Measurements from ENCODE around the gene TMEM150B. TPM values are rescaled to one million over a fixed set of nuclear protein-coding genes. Genes with fewer than 3 reads are reported as not detected.

Gene TMEM150B
- total RNA-seq, 1 experiment from 2014 or later: not detected

DNA sequence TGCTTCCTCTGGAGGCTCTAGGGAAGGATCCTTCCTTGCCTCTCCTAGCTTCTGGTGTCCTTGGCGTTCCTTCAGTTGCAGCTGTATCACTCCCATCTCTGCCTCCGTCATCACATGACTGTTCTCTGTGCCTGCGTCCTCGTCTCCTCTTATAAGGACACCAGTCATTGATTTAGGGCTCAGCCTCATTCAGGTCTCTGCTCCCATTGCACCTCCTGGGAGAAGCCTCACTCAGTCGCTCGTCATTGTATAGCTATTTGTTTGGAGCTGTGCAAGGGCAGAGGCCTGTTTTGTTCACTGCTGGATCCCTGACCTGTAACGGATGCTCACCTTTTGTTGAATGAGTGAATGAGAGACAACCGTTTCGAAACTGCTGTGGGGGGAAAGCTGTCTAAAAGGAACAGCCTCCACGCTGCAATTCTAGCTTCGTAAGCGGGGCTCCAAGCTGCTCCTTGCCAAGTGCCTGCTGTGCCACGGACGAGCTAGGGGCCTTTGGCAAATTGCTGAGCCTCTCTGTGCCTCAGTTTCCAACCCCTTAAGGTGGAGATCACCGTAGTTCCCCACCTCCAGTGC lies 24.2 kb downstream of the TMEM150B start:
- no peak overlapping the region for H3K27ac ChIP-seq (ENCODE audit: low read depth, low read length)
- intact Hi-C loops (cut with micrococcal nuclease): loop anchor here (5.0 kb wide), 1 partner anchor 81 kb away; the partner anchor contains the start of gene TMEM238
- no TSS peak for BruUV-seq (replicated peaks)
- DNase-seq (ENCODE audit: low read depth, low spot score) (no peak), ATAC-seq (no peak)
- no peaks in the 10 kb centered on the region for H3K27me3 ChIP-seq (ENCODE audit: insufficient read depth, low read length)
- RAD21 ChIA-PET (ENCODE audit: low non-redundant PET in 1 of 2, low total read pairs in 2 of 2, uncharacterized antibody in 2 of 2, unreplicated experiment in 2 of 2): interaction anchor here (0.6 kb wide), 2 partner anchors 61 to 134 kb away, joined by 4 to 7 read pairs; no protein-coding TSS in a partner anchor
- H3K36me3 ChIP-seq (ENCODE audit: control insufficient read depth in 1 of 2, insufficient read depth in 2 of 2, low read length in 2 of 2): peaks cover 8 to 11% of the 10 kb centered on the region in 2 experiments; a peak in 2 of 4 replicates
- no peaks in the 10 kb centered on the region for H3K9me2 ChIP-seq (ENCODE audit: insufficient read depth)
- H3K79me2 ChIP-seq (ENCODE audit: insufficient read depth, low read length): no peaks in the 10 kb centered on the region
- CTCF ChIA-PET: interaction anchor here (0.6 to 2.7 kb wide), 14 partner anchors 9 to 176 kb away, joined by 3 to 15 read pairs (median 6); partner anchors contain the start of genes BRSK1, HSPBP1, KMT5C and TMEM238
- POLR2A ChIA-PET: interaction anchor here (2.0 kb wide), 1 partner anchor 83 kb away, joined by 8 read pairs; the partner anchor contains the start of gene TMEM238
- H3K4me2 ChIP-seq (ENCODE audit: low read length): no peak overlapping the region
- H3K9me3 ChIP-seq (ENCODE audit: control insufficient read depth in 1 of 2, insufficient read depth in 1 of 2, low read depth in 1 of 2, low read length in 2 of 2): no peaks in the 10 kb centered on the region
- H2AFZ ChIP-seq (ENCODE audit: low read depth, low read length, poor library complexity, severe bottlenecking): no peak overlapping the region
- no peak overlapping the region for H3K4me3 ChIP-seq (replicated peaks in 1 of 2; ENCODE audit: low read depth in 1 of 2, low read length in 2 of 2)
- H3K4me1 ChIP-seq (ENCODE audit: control insufficient read depth in 1 of 2, insufficient read depth in 2 of 2, low read length in 2 of 2): peaks cover 0 to 7% of the 10 kb centered on the region in 2 experiments; a peak in 1 of 4 replicates
- no peaks in the 10 kb centered on the region for H4K20me1 ChIP-seq (ENCODE audit: insufficient read depth)
- H3K9ac ChIP-seq (ENCODE audit: low read length): no peak overlapping the region
- no peak for TF ChIP-seq ELF1 (IDR thresholded peaks at IDR 0.05; ENCODE audit: borderline replicate concordance, low read depth)
- no peak for TF ChIP-seq YY1 (IDR thresholded peaks at IDR 0.05; ENCODE audit: extremely low read depth, insufficient replicate concordance, low read depth, low read length)
- TF ChIP-seq EGR1 (IDR thresholded peaks at IDR 0.05; ENCODE audit: low read depth): no peak
- TF ChIP-seq CEBPB (IDR thresholded peaks at IDR 0.05; ENCODE audit: low read depth): no peak
- TF ChIP-seq SIN3A (IDR thresholded peaks at IDR 0.05; ENCODE audit: low read depth): no peak
- no peak for TF ChIP-seq EZH2phosphoT487 (IDR thresholded peaks at IDR 0.05; ENCODE audit: borderline replicate concordance)
- TF ChIP-seq ZFX (IDR thresholded peaks at IDR 0.05): no peak
- no peak for TF ChIP-seq RAD21 (IDR thresholded peaks at IDR 0.05; ENCODE audit: low read depth)
- TF ChIP-seq, protein P1, sequence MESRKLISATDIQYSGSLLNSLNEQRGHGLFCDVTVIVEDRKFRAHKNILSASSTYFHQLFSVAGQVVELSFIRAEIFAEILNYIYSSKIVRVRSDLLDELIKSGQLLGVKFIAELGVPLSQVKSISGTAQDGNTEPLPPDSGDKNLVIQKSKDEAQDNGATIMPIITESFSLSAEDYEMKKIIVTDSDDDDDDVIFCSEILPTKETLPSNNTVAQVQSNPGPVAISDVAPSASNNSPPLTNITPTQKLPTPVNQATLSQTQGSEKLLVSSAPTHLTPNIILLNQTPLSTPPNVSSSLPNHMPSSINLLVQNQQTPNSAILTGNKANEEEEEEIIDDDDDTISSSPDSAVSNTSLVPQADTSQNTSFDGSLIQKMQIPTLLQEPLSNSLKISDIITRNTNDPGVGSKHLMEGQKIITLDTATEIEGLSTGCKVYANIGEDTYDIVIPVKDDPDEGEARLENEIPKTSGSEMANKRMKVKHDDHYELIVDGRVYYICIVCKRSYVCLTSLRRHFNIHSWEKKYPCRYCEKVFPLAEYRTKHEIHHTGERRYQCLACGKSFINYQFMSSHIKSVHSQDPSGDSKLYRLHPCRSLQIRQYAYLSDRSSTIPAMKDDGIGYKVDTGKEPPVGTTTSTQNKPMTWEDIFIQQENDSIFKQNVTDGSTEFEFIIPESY (IDR thresholded peaks at IDR 0.05; ENCODE audit: extremely low read depth, insufficient replicate concordance, low read length): no peak
- no peak for TF ChIP-seq CBX3 (IDR thresholded peaks at IDR 0.05; ENCODE audit: low read depth)
- TF ChIP-seq, protein P2, sequence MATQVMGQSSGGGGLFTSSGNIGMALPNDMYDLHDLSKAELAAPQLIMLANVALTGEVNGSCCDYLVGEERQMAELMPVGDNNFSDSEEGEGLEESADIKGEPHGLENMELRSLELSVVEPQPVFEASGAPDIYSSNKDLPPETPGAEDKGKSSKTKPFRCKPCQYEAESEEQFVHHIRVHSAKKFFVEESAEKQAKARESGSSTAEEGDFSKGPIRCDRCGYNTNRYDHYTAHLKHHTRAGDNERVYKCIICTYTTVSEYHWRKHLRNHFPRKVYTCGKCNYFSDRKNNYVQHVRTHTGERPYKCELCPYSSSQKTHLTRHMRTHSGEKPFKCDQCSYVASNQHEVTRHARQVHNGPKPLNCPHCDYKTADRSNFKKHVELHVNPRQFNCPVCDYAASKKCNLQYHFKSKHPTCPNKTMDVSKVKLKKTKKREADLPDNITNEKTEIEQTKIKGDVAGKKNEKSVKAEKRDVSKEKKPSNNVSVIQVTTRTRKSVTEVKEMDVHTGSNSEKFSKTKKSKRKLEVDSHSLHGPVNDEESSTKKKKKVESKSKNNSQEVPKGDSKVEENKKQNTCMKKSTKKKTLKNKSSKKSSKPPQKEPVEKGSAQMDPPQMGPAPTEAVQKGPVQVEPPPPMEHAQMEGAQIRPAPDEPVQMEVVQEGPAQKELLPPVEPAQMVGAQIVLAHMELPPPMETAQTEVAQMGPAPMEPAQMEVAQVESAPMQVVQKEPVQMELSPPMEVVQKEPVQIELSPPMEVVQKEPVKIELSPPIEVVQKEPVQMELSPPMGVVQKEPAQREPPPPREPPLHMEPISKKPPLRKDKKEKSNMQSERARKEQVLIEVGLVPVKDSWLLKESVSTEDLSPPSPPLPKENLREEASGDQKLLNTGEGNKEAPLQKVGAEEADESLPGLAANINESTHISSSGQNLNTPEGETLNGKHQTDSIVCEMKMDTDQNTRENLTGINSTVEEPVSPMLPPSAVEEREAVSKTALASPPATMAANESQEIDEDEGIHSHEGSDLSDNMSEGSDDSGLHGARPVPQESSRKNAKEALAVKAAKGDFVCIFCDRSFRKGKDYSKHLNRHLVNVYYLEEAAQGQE (IDR thresholded peaks at IDR 0.05; ENCODE audit: low read depth): no peak
- no peak for TF ChIP-seq JUND (IDR thresholded peaks at IDR 0.05)
- TF ChIP-seq SRF (IDR thresholded peaks at IDR 0.05; ENCODE audit: low read depth): no peak
- TF ChIP-seq, protein P3, sequence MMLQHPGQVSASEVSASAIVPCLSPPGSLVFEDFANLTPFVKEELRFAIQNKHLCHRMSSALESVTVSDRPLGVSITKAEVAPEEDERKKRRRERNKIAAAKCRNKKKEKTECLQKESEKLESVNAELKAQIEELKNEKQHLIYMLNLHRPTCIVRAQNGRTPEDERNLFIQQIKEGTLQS (IDR thresholded peaks at IDR 0.05): no peak
- TF ChIP-seq, protein P4, sequence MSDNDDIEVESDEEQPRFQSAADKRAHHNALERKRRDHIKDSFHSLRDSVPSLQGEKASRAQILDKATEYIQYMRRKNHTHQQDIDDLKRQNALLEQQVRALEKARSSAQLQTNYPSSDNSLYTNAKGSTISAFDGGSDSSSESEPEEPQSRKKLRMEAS (IDR thresholded peaks at IDR 0.05): no peak
- no peak for TF ChIP-seq POLR2A (IDR thresholded peaks at IDR 0.05; ENCODE audit: borderline replicate concordance, extremely low read depth, insufficient read depth, insufficient read length)

Data from HCT116 (cell line).